ENCODE data around the gene EFCC1. TPM values are rescaled to one million over a fixed set of nuclear protein-coding genes. Genes with fewer than 3 reads are reported as not detected.

Gene EFCC1
- total RNA-seq, 2 experiments from 2014 or later, result 0.22 to 0.25 TPM

DNA sequence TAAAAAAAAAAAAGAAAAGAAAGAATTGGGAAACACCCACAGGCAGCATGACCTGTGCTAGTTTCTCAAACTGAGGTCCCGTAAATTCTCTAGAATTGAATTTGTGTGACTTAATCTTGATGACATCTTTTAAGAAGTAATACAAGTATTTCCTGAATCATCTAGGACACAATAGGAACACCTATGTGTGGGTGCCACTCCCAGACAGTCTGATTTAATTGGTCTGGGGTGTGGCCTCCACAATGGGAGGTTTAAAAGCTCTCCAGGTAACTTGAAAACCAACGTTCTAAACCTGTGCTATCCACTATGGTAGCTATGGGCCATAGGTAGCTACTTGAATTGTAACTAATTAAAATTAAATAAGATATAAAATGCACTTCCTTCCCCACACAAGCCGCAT lies 35.3 kb upstream of the EFCC1 start:
- Mint-ChIP-seq H3K27me3 (no peaks in the 10 kb centered on the region), H3K27ac (no peak overlapping the region), H3K4me1 (ENCODE audit: low read depth) (peaks cover 11% of the 10 kb centered on the region), H3K4me3 (no peak overlapping the region), H3K9me3 (no peaks in the 10 kb centered on the region), H3K36me3 (ENCODE audit: low read depth) (no peaks in the 10 kb centered on the region)
- TF ChIP-seq, protein P1, sequence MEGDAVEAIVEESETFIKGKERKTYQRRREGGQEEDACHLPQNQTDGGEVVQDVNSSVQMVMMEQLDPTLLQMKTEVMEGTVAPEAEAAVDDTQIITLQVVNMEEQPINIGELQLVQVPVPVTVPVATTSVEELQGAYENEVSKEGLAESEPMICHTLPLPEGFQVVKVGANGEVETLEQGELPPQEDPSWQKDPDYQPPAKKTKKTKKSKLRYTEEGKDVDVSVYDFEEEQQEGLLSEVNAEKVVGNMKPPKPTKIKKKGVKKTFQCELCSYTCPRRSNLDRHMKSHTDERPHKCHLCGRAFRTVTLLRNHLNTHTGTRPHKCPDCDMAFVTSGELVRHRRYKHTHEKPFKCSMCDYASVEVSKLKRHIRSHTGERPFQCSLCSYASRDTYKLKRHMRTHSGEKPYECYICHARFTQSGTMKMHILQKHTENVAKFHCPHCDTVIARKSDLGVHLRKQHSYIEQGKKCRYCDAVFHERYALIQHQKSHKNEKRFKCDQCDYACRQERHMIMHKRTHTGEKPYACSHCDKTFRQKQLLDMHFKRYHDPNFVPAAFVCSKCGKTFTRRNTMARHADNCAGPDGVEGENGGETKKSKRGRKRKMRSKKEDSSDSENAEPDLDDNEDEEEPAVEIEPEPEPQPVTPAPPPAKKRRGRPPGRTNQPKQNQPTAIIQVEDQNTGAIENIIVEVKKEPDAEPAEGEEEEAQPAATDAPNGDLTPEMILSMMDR (IDR thresholded peaks at IDR 0.05), result no peak
- intact Hi-C loops (cut with DNase I, micrococcal nuclease), result no loop called here
- DNase-seq (no peak), ATAC-seq (ENCODE audit: poor library complexity) (no peak)
- Histone ChIP-seq H3K27ac (ENCODE audit: low read depth in 1 of 2, low read length in 2 of 2) (no peak overlapping the region), H3K36me3 (ENCODE audit: insufficient read depth, low read length) (no peaks in the 10 kb centered on the region), H3K4me1 (ENCODE audit: insufficient read depth, low read length) (peaks cover 5% of the 10 kb centered on the region), H3K4me3 (ENCODE audit: low read length) (no peak overlapping the region), H3K27me3 (ENCODE audit: control insufficient read depth in 1 of 2, insufficient read depth in 2 of 2, low read length in 2 of 2) (no peaks in the 10 kb centered on the region), H3K9me3 (ENCODE audit: control insufficient read depth in 1 of 2, insufficient read depth in 1 of 2, low read length in 2 of 2) (no peaks in the 10 kb centered on the region)
- ChIA-PET CTCF (interaction anchor here (1.5 kb wide), 1 partner anchor 51 kb away, joined by 5 read pairs; no protein-coding TSS in a partner anchor), POLR2A (no interaction called here)

GRCh38 chr3:128967748-128968355 lies 33.3 kb upstream of the EFCC1 start:
- TF ChIP-seq, protein P1 (IDR thresholded peaks at IDR 0.05), result no peak
- no peaks in the 10 kb centered on the region for H3K9me3 ChIP-seq (ENCODE audit: control insufficient read depth in 1 of 2, insufficient read depth in 1 of 2, low read length in 2 of 2)
- no peaks in the 10 kb centered on the region for H3K27me3 ChIP-seq (ENCODE audit: control insufficient read depth in 1 of 2, insufficient read depth in 2 of 2, low read length in 2 of 2)
- no peak for ATAC-seq (ENCODE audit: poor library complexity)
- ChIA-PET CTCF (interaction anchor here (1.0 kb wide), 1 partner anchor 278 kb away, joined by 3 read pairs; no protein-coding TSS in a partner anchor), POLR2A (interaction anchor here (0.5 kb wide), 1 partner anchor 189 kb away, joined by 3 read pairs; no protein-coding TSS in a partner anchor)
- Mint-ChIP-seq H3K9me3 (no peaks in the 10 kb centered on the region), H3K4me3 (no peak overlapping the region), H3K27ac (no peak overlapping the region), H3K27me3 (no peaks in the 10 kb centered on the region), H3K36me3 (ENCODE audit: low read depth) (no peaks in the 10 kb centered on the region), H3K4me1 (ENCODE audit: low read depth) (peaks cover 11% of the 10 kb centered on the region)
- intact Hi-C loops (cut with DNase I, micrococcal nuclease), result no loop called here
- no peak overlapping the region for H3K27ac ChIP-seq (ENCODE audit: low read depth in 1 of 2, low read length in 2 of 2)
- H3K4me3 ChIP-seq (ENCODE audit: low read length), result no peak overlapping the region
- DNase-seq, result no peak
- H3K4me1 ChIP-seq (ENCODE audit: insufficient read depth, low read length), result peaks cover 5% of the 10 kb centered on the region
- H3K36me3 ChIP-seq (ENCODE audit: insufficient read depth, low read length), result no peaks in the 10 kb centered on the region

DNA sequence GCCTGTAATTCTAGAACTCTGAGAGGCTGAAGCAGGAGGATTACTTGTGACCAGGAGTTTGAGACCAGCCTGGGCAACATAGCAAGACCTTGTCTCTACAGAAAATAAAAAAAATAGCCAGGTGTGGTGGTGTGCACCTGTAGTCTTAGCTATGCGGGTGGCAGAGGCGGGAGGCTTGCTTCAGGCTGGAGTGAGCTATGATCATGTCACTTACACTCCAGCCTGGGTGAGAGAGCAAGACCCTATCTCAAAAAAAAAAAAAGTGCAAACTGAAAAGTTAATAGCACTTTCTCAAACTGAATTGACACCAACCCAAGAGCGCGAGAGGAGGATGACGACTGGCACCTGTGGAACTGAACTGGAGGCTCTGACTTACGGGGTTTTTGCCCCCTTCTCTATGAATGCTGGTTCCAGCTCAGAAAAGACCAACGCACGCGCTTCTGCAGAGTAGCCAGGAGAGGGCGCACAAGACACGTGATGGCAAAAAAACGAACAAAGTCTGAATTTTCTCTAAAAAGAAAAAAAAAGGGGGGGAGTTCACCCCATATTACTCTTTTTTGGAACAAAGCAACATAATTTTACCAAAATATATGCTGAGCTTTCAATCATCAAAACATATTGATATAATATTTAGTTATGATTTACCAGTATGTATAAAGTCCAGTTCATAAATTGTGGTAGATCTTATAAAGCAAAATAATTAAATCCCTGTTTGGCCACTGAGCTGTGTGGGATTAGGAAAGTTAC lies 30.9 kb upstream of the EFCC1 start:
- Histone ChIP-seq H3K36me3 (ENCODE audit: insufficient read depth, low read length) (no peaks in the 10 kb centered on the region), H3K4me1 (ENCODE audit: insufficient read depth, low read length) (peaks cover 5% of the 10 kb centered on the region), H3K9me3 (ENCODE audit: control insufficient read depth in 1 of 2, insufficient read depth in 1 of 2, low read length in 2 of 2) (no peaks in the 10 kb centered on the region), H3K27ac (ENCODE audit: low read depth in 1 of 2, low read length in 2 of 2) (no peak overlapping the region), H3K27me3 (ENCODE audit: control insufficient read depth in 1 of 2, insufficient read depth in 2 of 2, low read length in 2 of 2) (no peaks in the 10 kb centered on the region), H3K4me3 (ENCODE audit: low read length) (no peak overlapping the region)
- Mint-ChIP-seq H3K4me3 (no peak overlapping the region), H3K36me3 (ENCODE audit: low read depth) (no peaks in the 10 kb centered on the region), H3K4me1 (ENCODE audit: low read depth) (peaks cover 11% of the 10 kb centered on the region), H3K9me3 (no peaks in the 10 kb centered on the region), H3K27me3 (no peaks in the 10 kb centered on the region), H3K27ac (no peak overlapping the region)
- ChIA-PET CTCF (interaction anchor here (0.5 to 4.4 kb wide), 36 partner anchors 12 to 341 kb away, joined by 3 to 59 read pairs (median 4); partner anchors contain the start of genes CFAP92 and COPG1), POLR2A (interaction anchor here (0.5 to 2.1 kb wide), 21 partner anchors 24 to 347 kb away, joined by 3 to 38 read pairs (median 4); partner anchors contain the start of genes CFAP92, COPG1 and RAB43)
- TF ChIP-seq, protein P1 (IDR thresholded peaks at IDR 0.05), result peak; percentile 97
- peak; percentile 44 to 85 (median 57) for DNase-seq
- intact Hi-C loops (cut with DNase I, micrococcal nuclease), result loop anchor here (1.0 to 5.0 kb wide), 5 partner anchors 46 to 347 kb away; a partner anchor contains a TSS
- peak; percentile 80 for ATAC-seq (ENCODE audit: poor library complexity)
